DOHH2 (cell line): ENCODE results near the gene GABBR1.

Experiments
- H3F3A ChIP-seq: fragments of 200-600 bp; sonication (generic), shearing (Covaris generic); 2 replicates; pipeline ENCODE4 v1.6.0; 2016; ENCODE audit warnings: antibody characterized with exemption, mild to moderate bottlenecking; ENCODE audit not compliant: control insufficient read depth, insufficient read depth
- H3K27ac ChIP-seq: fragments of 200-600 bp; sonication (generic); 2 replicates; pipeline ENCODE4 v1.5.1; 2014; ENCODE audit warnings: low read depth, mild to moderate bottlenecking, low read length, moderate library complexity
- H3K27me3 ChIP-seq: fragments of 200-600 bp; sonication (generic); 2 replicates; pipeline ENCODE4 v1.6.1; 2014; ENCODE audit warnings: mild to moderate bottlenecking, low read length, mixed read lengths; ENCODE audit not compliant: control insufficient read depth
- H3K36me3 ChIP-seq: fragments of 200-600 bp; sonication (generic); 2 replicates; pipeline ENCODE4 v1.6.1; 2014; ENCODE audit warnings: mild to moderate bottlenecking, low read length, moderate library complexity, mixed read lengths; ENCODE audit not compliant: control insufficient read depth
- H3K4me1 ChIP-seq: fragments of 200-600 bp; sonication (generic); 2 replicates; pipeline ENCODE4 v1.6.1; 2014; ENCODE audit warnings: mild to moderate bottlenecking, low read length, mixed read lengths; ENCODE audit not compliant: control insufficient read depth
- H3K4me2 ChIP-seq: fragments of 200-600 bp; sonication (generic); 2 replicates; pipeline ENCODE4 v1.6.0; 2014; ENCODE audit warnings: mild to moderate bottlenecking, low read length, moderate library complexity
- H3K4me3 ChIP-seq: fragments of 200-600 bp; sonication (generic); 2 replicates; pipeline ENCODE4 v1.5.1; 2014; ENCODE audit warnings: mild to moderate bottlenecking, low read length, mixed read lengths
- H3K79me2 ChIP-seq: fragments of 200-600 bp; sonication (generic); 2 replicates; pipeline ENCODE4 v1.6.1; 2014; ENCODE audit warnings: mild to moderate bottlenecking, low read length, mixed read lengths; ENCODE audit not compliant: control insufficient read depth
- H3K9me2 ChIP-seq: fragments of 200-600 bp; sonication (generic); replicated peaks from 2 replicates; pipeline ENCODE4 v1.6.1; 2014; ENCODE audit warnings: mild to moderate bottlenecking, low read length, mixed read lengths; ENCODE audit not compliant: control insufficient read depth
- H3K9me3 ChIP-seq: fragments of 200-600 bp; sonication (generic); 2 replicates; pipeline ENCODE4 v1.6.1; 2014; ENCODE audit warnings: antibody characterized with exemption, low read length, mixed read lengths; ENCODE audit not compliant: control insufficient read depth, insufficient read depth
- H4K20me1 ChIP-seq: fragments of 200-600 bp; sonication (generic); 2 replicates; pipeline ENCODE4 v1.6.0; 2014; ENCODE audit warnings: low read depth, mild to moderate bottlenecking, antibody characterized with exemption, low read length, moderate library complexity; ENCODE audit not compliant: control insufficient read depth, insufficient read depth
- EZH2phosphoT487 ChIP-seq: fragments of 200-600 bp; sonication (generic); IDR thresholded peaks from 2 replicates; pipeline ENCODE4 v1.6.1; 2017; ENCODE audit warnings: borderline replicate concordance, mild to moderate bottlenecking, antibody characterized with exemption, low read length, moderate library complexity, mixed read lengths
- TF ChIP-seq, protein P1 (sequence below): fragments of 200-600 bp; sonication (generic); IDR thresholded peaks from one replicate; pipeline ENCODE4 v1.5.1; 2014; ENCODE audit warnings: antibody characterized with exemption, mild to moderate bottlenecking, low read depth, low read length; ENCODE audit not compliant: poor library complexity, severe bottlenecking

Gene GABBR1

DNA sequence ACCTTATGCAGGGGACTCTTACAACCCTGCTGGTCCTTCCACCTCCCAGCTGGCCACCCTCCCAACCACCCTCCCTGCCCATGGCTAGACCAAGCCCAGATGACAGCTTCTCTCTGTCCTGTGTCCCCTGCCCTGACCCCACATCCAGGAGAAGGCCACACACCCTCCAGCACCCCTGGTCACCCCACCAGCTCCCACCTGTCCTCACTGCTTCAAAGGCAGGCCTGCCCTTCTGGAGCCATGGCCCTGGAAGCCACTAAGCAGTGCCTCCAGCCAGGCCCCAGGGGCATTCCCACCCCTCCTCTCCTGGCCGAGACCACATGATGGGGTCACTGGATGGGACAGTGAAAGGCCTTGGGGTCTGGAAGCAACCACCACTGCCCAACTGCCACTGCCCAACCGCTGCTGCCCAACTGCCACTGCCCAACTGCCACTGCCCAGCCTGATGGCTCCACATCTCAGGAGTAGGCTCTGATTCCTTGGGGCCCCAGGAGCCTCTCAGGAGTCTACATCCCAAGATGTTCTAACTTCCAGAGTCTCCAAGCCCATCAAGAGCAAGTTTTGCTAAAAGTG lies 103.9 kb downstream of the GABBR1 start:
- Histone ChIP-seq H3K9me2 (no peaks in the 10 kb centered on the region), H3K27me3 (no peaks in the 10 kb centered on the region), H3K36me3 (no peaks in the 10 kb centered on the region), H3K4me1 (no peaks in the 10 kb centered on the region), H3K79me2 (no peaks in the 10 kb centered on the region), H4K20me1 (no peaks in the 10 kb centered on the region), H3K9me3 (no peaks in the 10 kb centered on the region), H3K4me2 (no peak overlapping the region), H3F3A (no peaks in the 10 kb centered on the region), H3K27ac (no peak overlapping the region), H3K4me3 (no peak overlapping the region)
- TF ChIP-seq, protein P1, sequence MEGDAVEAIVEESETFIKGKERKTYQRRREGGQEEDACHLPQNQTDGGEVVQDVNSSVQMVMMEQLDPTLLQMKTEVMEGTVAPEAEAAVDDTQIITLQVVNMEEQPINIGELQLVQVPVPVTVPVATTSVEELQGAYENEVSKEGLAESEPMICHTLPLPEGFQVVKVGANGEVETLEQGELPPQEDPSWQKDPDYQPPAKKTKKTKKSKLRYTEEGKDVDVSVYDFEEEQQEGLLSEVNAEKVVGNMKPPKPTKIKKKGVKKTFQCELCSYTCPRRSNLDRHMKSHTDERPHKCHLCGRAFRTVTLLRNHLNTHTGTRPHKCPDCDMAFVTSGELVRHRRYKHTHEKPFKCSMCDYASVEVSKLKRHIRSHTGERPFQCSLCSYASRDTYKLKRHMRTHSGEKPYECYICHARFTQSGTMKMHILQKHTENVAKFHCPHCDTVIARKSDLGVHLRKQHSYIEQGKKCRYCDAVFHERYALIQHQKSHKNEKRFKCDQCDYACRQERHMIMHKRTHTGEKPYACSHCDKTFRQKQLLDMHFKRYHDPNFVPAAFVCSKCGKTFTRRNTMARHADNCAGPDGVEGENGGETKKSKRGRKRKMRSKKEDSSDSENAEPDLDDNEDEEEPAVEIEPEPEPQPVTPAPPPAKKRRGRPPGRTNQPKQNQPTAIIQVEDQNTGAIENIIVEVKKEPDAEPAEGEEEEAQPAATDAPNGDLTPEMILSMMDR = no peak
- no peak for TF ChIP-seq EZH2phosphoT487

DNA sequence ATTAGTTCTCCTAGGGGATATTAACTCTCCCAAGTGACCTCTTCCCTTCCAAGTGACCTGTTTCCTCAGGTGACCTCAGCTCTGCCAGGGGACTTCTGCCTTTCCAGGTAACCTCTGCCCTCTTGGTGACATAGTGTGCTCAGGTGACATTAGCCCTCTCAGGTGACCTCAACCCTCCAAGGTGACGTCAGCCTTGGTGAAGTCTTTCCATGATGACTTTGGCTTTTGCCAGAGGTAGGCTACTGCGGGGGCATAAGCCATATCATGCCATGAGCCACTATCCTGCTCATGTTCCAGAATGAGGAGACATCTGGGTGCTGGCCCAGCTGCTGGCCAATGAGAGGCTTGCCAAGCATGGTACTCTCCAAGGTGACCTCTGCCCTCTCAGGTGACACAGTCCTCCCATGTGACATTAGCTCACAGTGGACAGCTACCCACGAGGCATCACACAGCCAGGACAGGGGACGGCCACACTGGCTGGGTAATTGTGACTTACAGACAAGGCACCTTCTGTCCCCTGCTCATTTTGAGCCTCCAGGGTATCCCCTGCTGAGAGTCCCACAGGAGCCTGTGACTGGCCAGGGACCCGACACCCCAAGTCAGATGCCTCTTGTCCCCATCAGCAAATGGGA lies 104.6 kb downstream of the GABBR1 start:
- no peak overlapping the region for H3K27ac ChIP-seq
- no peak overlapping the region for H3K4me2 ChIP-seq
- H4K20me1 ChIP-seq = no peaks in the 10 kb centered on the region
- no peaks in the 10 kb centered on the region for H3K79me2 ChIP-seq
- H3F3A ChIP-seq = no peaks in the 10 kb centered on the region
- no peaks in the 10 kb centered on the region for H3K9me2 ChIP-seq
- no peaks in the 10 kb centered on the region; the same call in 1 of the 2 replicates for H3K27me3 ChIP-seq
- H3K9me3 ChIP-seq = 0 out of 2 replicates have a peak, but pooled peaks cover 2% of the 10 kb centered on the region
- H3K4me3 ChIP-seq = no peak overlapping the region
- TF ChIP-seq EZH2phosphoT487 = no peak
- TF ChIP-seq, protein P1 = no peak
- H3K36me3 ChIP-seq = no peaks in the 10 kb centered on the region
- H3K4me1 ChIP-seq = no peaks in the 10 kb centered on the region

DNA sequence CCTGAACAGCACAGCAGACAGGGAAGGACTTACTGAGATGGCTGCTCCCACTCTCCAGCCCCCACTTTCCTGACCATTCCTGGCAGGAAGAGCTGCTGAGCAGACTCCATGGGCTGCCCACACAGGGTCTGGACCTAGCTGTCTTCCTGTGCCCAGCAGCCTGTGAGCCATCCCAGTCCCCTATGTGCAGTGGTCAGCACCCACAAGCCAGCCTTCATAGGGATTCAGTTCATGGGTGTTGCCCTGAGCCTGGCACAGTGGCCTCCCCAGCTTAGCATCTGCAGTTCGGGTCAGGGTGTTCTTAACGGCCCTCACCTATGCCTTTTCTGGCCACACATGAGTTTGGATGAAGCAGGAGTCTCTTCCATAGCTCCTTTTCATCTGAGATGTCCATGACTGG lies 105.4 kb downstream of the GABBR1 start:
- Histone ChIP-seq H3F3A (no peaks in the 10 kb centered on the region), H3K9me3 (0 out of 2 replicates have a peak, but pooled peaks cover 3% of the 10 kb centered on the region), H3K27ac (no peak overlapping the region), H3K79me2 (no peaks in the 10 kb centered on the region), H3K36me3 (no peaks in the 10 kb centered on the region), H3K4me2 (no peak overlapping the region), H3K4me1 (no peaks in the 10 kb centered on the region), H3K4me3 (no peak overlapping the region), H4K20me1 (no peaks in the 10 kb centered on the region), H3K27me3 (no peaks in the 10 kb centered on the region; the same call in 1 of the 2 replicates), H3K9me2 (no peaks in the 10 kb centered on the region)
- no peak for TF ChIP-seq EZH2phosphoT487
- TF ChIP-seq, protein P1 = no peak
